ENCODE results near the gene SLC8A1. TPM values are rescaled to one million over a fixed set of nuclear protein-coding genes. Genes with fewer than 3 reads are reported as not detected.

SLC8A1 gene
- total RNA-seq, 2 experiments from 2014 or later = 0.44 to 1.1 TPM

GRCh38 chr2:40281021-40281940 is 170.6 kb downstream of the SLC8A1 start:
- CTCF ChIA-PET = interaction anchor here (1.5 kb wide), 1 partner anchor 368 kb away, joined by 3 read pairs; no protein-coding TSS in a partner anchor
- Mint-ChIP-seq H3K27me3 (no peaks in the 10 kb centered on the region), H3K4me3 (no peak overlapping the region), H3K4me1 (no peaks in the 10 kb centered on the region), H3K36me3 (no peaks in the 10 kb centered on the region), H3K27ac (no peak overlapping the region), H3K9me3 (ENCODE audit: low read depth) (no peaks in the 10 kb centered on the region)
- DNase-seq (no peak), ATAC-seq (no peak)

DNA sequence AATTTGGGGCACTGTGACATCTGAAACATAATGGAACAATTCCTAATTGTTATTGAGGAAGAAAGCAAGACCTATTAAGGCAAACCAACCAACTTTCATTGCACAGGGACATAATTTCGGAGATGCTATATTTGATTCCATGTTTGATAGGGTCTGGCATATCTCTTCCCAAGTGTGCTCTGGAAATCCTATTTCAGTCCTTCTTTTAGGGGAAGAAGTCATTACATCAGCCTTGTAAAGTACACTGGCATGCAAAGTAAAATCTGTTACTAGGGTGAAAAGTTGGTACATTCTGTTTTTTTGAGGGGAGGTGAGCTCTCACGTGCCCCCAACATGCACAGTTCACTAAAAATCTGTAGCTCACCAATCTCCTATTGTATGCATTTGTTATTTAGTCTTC is 172.4 kb downstream of the SLC8A1 start:
- ATAC-seq = no peak
- Mint-ChIP-seq H3K27me3 (no peaks in the 10 kb centered on the region), H3K9me3 (ENCODE audit: low read depth) (no peaks in the 10 kb centered on the region), H3K4me1 (no peaks in the 10 kb centered on the region), H3K4me3 (no peak overlapping the region), H3K36me3 (no peaks in the 10 kb centered on the region), H3K27ac (no peak overlapping the region)
- CTCF ChIA-PET = no interaction called here
- DNase-seq = no peak

DNA sequence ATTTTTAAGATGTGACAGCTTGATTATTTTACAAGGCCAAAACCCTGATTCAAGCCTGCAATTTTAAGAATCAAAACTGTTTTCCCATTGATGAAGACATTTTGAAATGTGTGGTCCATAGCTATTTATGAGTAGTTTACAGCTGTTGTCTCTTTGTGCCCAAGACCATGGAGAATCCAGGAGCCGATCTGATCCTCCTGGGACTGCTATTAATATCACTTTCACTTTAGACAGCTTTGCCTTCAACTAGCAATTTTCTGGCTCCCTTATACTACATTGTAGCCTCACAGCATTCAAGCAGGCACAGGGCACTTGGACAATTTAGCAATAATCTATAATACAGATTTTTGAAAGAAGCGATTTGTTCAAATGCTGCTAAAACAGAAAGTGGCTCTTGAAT is 172.9 kb downstream of the SLC8A1 start:
- Mint-ChIP-seq H3K27me3 (no peaks in the 10 kb centered on the region), H3K4me3 (no peak overlapping the region), H3K36me3 (no peaks in the 10 kb centered on the region), H3K9me3 (ENCODE audit: low read depth) (no peaks in the 10 kb centered on the region), H3K4me1 (no peaks in the 10 kb centered on the region), H3K27ac (no peak overlapping the region)
- no peak for DNase-seq
- CTCF ChIA-PET = no interaction called here
- no peak for ATAC-seq

- Mint-ChIP-seq H3K27me3 (no peaks in the 10 kb centered on the region), H3K9me3 (ENCODE audit: low read depth) (no peaks in the 10 kb centered on the region), H3K4me1 (no peaks in the 10 kb centered on the region), H3K27ac (no peak overlapping the region), H3K36me3 (no peaks in the 10 kb centered on the region), H3K4me3 (no peak overlapping the region)
- CTCF ChIA-PET = no interaction called here
- ATAC-seq = no peak
- DNase-seq = no peak
Measured at GRCh38 chr2:40276076-40276475, 175.8 kb downstream of the SLC8A1 start.

DNA sequence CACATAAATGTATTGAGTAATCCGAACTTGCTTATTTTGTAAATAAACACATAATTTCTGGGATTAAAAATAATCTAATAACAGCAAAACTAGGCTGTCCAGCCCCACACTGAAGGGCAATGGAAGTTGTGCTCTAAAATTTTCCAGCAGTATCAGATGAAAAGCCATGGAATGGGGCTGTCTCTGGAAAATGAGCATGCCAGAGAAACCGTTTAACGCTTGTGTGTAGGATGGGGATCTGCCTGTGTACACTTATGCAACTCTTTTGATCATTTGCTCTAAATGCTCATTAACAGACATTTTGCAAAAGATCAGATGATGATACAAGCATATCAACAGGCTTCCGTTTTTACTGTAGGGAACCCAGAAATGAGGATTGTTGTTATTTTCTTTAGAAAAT is 177.6 kb downstream of the SLC8A1 start:
- DNase-seq (no peak), ATAC-seq (no peak)
- H3K36me3 Mint-ChIP-seq = no peaks in the 10 kb centered on the region
- CTCF ChIA-PET = no interaction called here
- H3K9me3 Mint-ChIP-seq (ENCODE audit: low read depth) = no peaks in the 10 kb centered on the region
- no peak overlapping the region for H3K4me3 Mint-ChIP-seq
- H3K4me1 Mint-ChIP-seq = no peaks in the 10 kb centered on the region
- no peak overlapping the region for H3K27ac Mint-ChIP-seq
- no peaks in the 10 kb centered on the region for H3K27me3 Mint-ChIP-seq

GRCh38 chr2:40273734-40274182 is 178.1 kb downstream of the SLC8A1 start:
- Mint-ChIP-seq H3K9me3 (ENCODE audit: low read depth) (no peaks in the 10 kb centered on the region), H3K4me1 (no peaks in the 10 kb centered on the region), H3K36me3 (no peaks in the 10 kb centered on the region), H3K27ac (no peak overlapping the region), H3K27me3 (no peaks in the 10 kb centered on the region), H3K4me3 (no peak overlapping the region)
- ATAC-seq = no peak
- CTCF ChIA-PET = no interaction called here
- DNase-seq = no peak

DNA sequence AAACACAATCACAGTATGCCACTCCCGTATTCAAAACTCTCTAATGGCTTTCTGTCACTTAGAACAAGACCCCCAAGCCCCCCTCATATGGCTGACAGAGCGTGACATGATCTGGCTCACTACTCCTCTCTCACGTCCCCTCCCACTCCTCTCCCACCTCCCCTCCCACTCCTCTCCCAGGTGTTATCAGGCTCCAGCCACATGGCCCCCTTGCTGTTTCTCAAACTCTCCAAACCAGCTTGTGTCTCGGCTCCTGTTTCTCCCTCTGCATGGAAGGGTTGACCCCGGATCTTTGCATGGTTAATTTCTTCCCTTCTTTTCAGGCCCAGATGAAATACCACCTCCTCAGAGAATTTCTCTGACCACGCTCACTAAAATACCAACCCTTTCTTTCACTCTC is 180.8 kb downstream of the SLC8A1 start:
- DNase-seq = no peak
- Mint-ChIP-seq H3K27me3 (no peaks in the 10 kb centered on the region), H3K27ac (no peak overlapping the region), H3K4me1 (no peaks in the 10 kb centered on the region), H3K9me3 (ENCODE audit: low read depth) (no peaks in the 10 kb centered on the region), H3K36me3 (no peaks in the 10 kb centered on the region), H3K4me3 (no peak overlapping the region)
- CTCF ChIA-PET = no interaction called here
- no peak for ATAC-seq

GRCh38 chr2:40270372-40270771 is 181.5 kb downstream of the SLC8A1 start:
- no peaks in the 10 kb centered on the region for H3K9me3 Mint-ChIP-seq (ENCODE audit: low read depth)
- CTCF ChIA-PET = no interaction called here
- no peaks in the 10 kb centered on the region for H3K36me3 Mint-ChIP-seq

GRCh38 chr2:40268566-40268965 is 183.3 kb downstream of the SLC8A1 start:
- no peak overlapping the region for H3K27ac Mint-ChIP-seq
- H3K36me3 Mint-ChIP-seq = no peaks in the 10 kb centered on the region
- H3K27me3 Mint-ChIP-seq = no peaks in the 10 kb centered on the region
- CTCF ChIA-PET = no interaction called here
- no peak for DNase-seq
- no peaks in the 10 kb centered on the region for H3K4me1 Mint-ChIP-seq
- no peaks in the 10 kb centered on the region for H3K9me3 Mint-ChIP-seq (ENCODE audit: low read depth)
- no peak for ATAC-seq
- no peak overlapping the region for H3K4me3 Mint-ChIP-seq

More at GRCh38 chr2:40270372-40270771, 181.5 kb downstream of the SLC8A1 start:
- DNase-seq = no peak
- Mint-ChIP-seq H3K27ac (no peak overlapping the region), H3K4me1 (no peaks in the 10 kb centered on the region), H3K27me3 (no peaks in the 10 kb centered on the region), H3K4me3 (no peak overlapping the region)
- no peak for ATAC-seq

DNA sequence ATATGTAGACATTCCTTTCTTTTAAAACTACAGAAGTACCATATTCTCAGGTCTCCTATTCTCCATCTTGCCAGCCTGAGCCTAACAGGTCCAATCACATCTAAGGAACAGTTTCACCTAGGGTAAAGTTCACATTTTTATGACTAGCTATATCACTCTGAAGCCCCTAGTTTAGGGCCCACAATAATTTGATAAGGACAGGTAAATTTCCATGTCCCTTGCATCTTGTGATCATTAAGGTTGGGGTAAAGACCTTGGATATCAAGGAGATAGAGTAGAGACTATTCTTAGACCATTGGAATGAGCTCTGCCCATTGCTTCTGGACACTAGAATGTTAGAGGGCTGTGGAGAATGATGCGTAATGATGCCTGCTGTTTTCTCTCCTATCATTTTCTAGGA is 185.7 kb downstream of the SLC8A1 start:
- Mint-ChIP-seq H3K27ac (no peak overlapping the region), H3K4me1 (no peaks in the 10 kb centered on the region), H3K9me3 (ENCODE audit: low read depth) (no peaks in the 10 kb centered on the region), H3K4me3 (no peak overlapping the region), H3K36me3 (no peaks in the 10 kb centered on the region), H3K27me3 (no peaks in the 10 kb centered on the region)
- DNase-seq (no peak), ATAC-seq (no peak)
- CTCF ChIA-PET = no interaction called here

DNA sequence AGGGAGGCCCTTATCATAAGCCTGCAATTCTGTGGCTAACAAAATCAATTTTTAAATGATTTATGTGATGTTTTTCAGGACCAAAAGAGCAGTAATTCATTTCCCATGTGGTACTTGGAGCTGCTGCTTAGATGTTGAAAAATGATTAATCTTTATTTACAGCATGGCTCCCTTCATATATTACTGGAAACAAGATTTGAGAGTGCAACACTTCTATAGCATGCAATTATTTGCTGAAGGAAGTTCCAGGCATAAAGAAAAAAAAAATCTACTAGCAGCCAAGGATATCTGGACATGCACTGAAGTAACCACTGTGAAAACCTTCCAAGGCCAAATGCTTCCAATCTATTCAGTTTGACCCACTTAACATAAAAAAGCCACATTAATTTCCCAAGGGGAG is 186.3 kb downstream of the SLC8A1 start:
- ATAC-seq (no peak), DNase-seq (no peak)
- Mint-ChIP-seq H3K36me3 (no peaks in the 10 kb centered on the region), H3K27me3 (no peaks in the 10 kb centered on the region), H3K4me1 (no peaks in the 10 kb centered on the region), H3K9me3 (ENCODE audit: low read depth) (no peaks in the 10 kb centered on the region), H3K4me3 (no peak overlapping the region), H3K27ac (no peak overlapping the region)
- CTCF ChIA-PET = no interaction called here

- no peaks in the 10 kb centered on the region for H3K4me1 Mint-ChIP-seq
- no peak overlapping the region for H3K4me3 Mint-ChIP-seq
- no peak overlapping the region for H3K27ac Mint-ChIP-seq
- ATAC-seq (no peak), DNase-seq (no peak)
- no peaks in the 10 kb centered on the region for H3K36me3 Mint-ChIP-seq
- no peaks in the 10 kb centered on the region for H3K27me3 Mint-ChIP-seq
- peaks cover 2% of the 10 kb centered on the region for H3K9me3 Mint-ChIP-seq (ENCODE audit: low read depth)
- CTCF ChIA-PET = no interaction called here
Measured at GRCh38 chr2:40261042-40261441, 190.8 kb downstream of the SLC8A1 start.

DNA sequence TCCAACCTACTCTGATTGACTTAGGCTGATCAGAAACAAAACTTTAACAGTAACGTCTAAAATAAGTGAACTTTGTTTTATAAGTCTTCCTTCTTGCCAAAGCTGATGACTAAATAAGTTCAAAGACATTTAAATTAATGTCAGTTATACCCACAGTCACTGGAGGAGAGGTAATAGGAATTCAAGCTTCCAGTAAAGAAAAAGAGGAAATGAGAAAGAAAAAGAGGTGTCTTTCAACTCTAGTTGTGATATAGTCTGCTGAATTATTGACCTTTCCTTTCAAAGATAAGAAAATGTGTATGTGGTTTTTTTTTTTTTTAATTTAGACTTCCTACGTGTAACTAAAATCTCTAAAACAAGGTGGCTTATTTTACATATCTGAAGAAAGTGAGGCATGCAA is 191.5 kb downstream of the SLC8A1 start:
- CTCF ChIA-PET = no interaction called here
- DNase-seq (no peak), ATAC-seq (no peak)
- no peaks in the 10 kb centered on the region for H3K36me3 Mint-ChIP-seq
- no peak overlapping the region for H3K4me3 Mint-ChIP-seq
- no peak overlapping the region for H3K27ac Mint-ChIP-seq
- H3K27me3 Mint-ChIP-seq = no peaks in the 10 kb centered on the region
- H3K4me1 Mint-ChIP-seq = no peaks in the 10 kb centered on the region
- peaks cover 2% of the 10 kb centered on the region for H3K9me3 Mint-ChIP-seq (ENCODE audit: low read depth)

DNA sequence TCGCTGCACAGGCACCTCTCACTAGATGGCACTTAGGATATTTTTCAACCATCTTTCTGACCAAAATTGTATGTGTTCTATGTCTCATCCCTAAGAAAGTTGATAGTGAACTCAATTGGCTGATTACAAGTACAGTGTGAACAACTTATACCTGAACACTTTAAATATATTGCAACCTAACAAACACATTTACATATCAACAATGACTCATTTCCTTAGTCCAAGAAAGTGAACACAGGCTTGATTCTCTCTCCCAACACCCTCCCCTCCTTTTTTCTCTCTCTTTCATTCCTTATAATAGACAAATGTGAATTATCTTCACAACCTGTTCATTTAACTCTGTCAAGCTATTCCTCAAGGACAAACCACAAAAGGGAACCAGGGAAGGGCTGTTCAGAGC is 192.0 kb downstream of the SLC8A1 start:
- Mint-ChIP-seq H3K27me3 (no peaks in the 10 kb centered on the region), H3K4me1 (no peaks in the 10 kb centered on the region), H3K36me3 (no peaks in the 10 kb centered on the region), H3K4me3 (no peak overlapping the region), H3K9me3 (ENCODE audit: low read depth) (peaks cover 2% of the 10 kb centered on the region), H3K27ac (no peak overlapping the region)
- CTCF ChIA-PET = interaction anchor here (1.0 kb wide), 1 partner anchor 10 kb away, joined by 3 read pairs; no protein-coding TSS in a partner anchor
- ATAC-seq (no peak), DNase-seq (no peak)

Measured in activated CD8-positive, alpha-beta memory T cell treated with anti-CD3 and anti-CD28 coated beads, Interleukin-2, amount 10 ng/mL, durations not matched to agents 7 days and 5 days (primary cell).